ENCODE results near the gene FIGNL2. TPM values are rescaled to one million over a fixed set of nuclear protein-coding genes. Genes with fewer than 3 reads are reported as not detected.

FIGNL2 gene
- total RNA-seq, 1 experiment from 2014 or later: 0.27 TPM

- TF ChIP-seq ZBTB33 (IDR thresholded peaks at IDR 0.05; ENCODE audit: extremely low read depth, insufficient replicate concordance, low read length) (no peak), REST (IDR thresholded peaks at IDR 0.05; ENCODE audit: low read depth) (no peak), EZH2phosphoT487 (IDR thresholded peaks at IDR 0.05; ENCODE audit: borderline replicate concordance) (no peak), EGR1 (IDR thresholded peaks at IDR 0.05; ENCODE audit: low read depth) (no peak), FOSL1 (IDR thresholded peaks at IDR 0.05; ENCODE audit: low read depth) (no peak), SRF (IDR thresholded peaks at IDR 0.05; ENCODE audit: low read depth) (no peak)
Observed at GRCh38 chr12:51829011-51829481, 19.5 kb downstream of the FIGNL2 start (continued).
